SK-N-SH (cell line): ENCODE measurements around the gene GTPBP10. TPM values are rescaled to one million over a fixed set of nuclear protein-coding genes. Genes with fewer than 3 reads are reported as not detected.

Source experiments
- CTCF ChIA-PET: fragments of 300-600, 350-600 bp; formaldehyde crosslinking; extraction: SDS; loops from one replicate; lab custom pipeline; 2021; lab: Yijun Ruan, JAX
- POLR2A ChIA-PET: fragments of 350-600 bp; sonication (Branson Sonifier 250); formaldehyde crosslinking; extraction: SDS; loops from one replicate; lab custom pipeline; 2020; ENCODE audit warnings: antibody characterized with exemption, inconsistent platforms; lab: Yijun Ruan, JAX
- DNase-seq: peaks from one replicate; pipeline ENCODE4 v3.0.0; 2012
- H2AFZ ChIP-seq: fragments of 200-600 bp; sonication (generic); 2 replicates; pipeline ENCODE4 v1.8.1; 2016; ENCODE audit warnings: antibody characterized with exemption, mild to moderate bottlenecking, low read depth
- H3F3A ChIP-seq: fragments of 200-600 bp; sonication (generic); replicated peaks from 2 replicates; pipeline ENCODE3; 2016; ENCODE audit warnings: antibody characterized with exemption, mild to moderate bottlenecking; ENCODE audit not compliant: insufficient read depth
- H3K27ac ChIP-seq, 2 experiments: fragments of 200-500 bp in 1 of 2; fragments of 200-600 bp in 1 of 2; sonication (Bioruptor generic) in 1 of 2; sonication (generic), shearing (Covaris generic) in 1 of 2; 2 replicates each; pipeline versions ENCODE4 v1.5.1 to v1.6.1; 2014 to 2016; ENCODE audit warnings: low read depth in 2 of 2, inconsistent platforms in 1 of 2, low read length in 1 of 2, mild to moderate bottlenecking in 1 of 2, mixed read lengths in 1 of 2
- H3K27me3 ChIP-seq: fragments of 200-600 bp; sonication (generic), shearing (Covaris generic); 2 replicates; pipeline ENCODE4 v1.6.1; 2016; ENCODE audit warnings: mixed run types; ENCODE audit not compliant: insufficient read depth
- H3K36me3 ChIP-seq, 2 experiments: fragments of 200-500 bp in 1 of 2; fragments of 200-600 bp in 1 of 2; sonication (Bioruptor generic) in 1 of 2; sonication (generic) in 1 of 2; replicated peaks in 1 of 2; 2 replicates each; pipeline versions ENCODE3 to v1.5.1; 2014 to 2016; ENCODE audit warnings: low read length in 1 of 2, mild to moderate bottlenecking in 1 of 2; ENCODE audit not compliant: insufficient read depth in 2 of 2, control insufficient read depth in 1 of 2
- H3K4me1 ChIP-seq, 2 experiments: fragments of 200-500 bp in 1 of 2; fragments of 200-600 bp in 1 of 2; sonication (Bioruptor generic) in 1 of 2; sonication (generic), shearing (Covaris generic) in 1 of 2; 2 replicates each; pipeline versions ENCODE4 v1.5.1 to v1.6.1; 2014 to 2016; ENCODE audit warnings: low read depth in 1 of 2, low read length in 1 of 2, mixed run types in 1 of 2; ENCODE audit not compliant: insufficient read depth in 2 of 2, control insufficient read depth in 1 of 2
- H3K4me2 ChIP-seq: fragments of 200-600 bp; sonication (generic), shearing (Covaris generic); 2 replicates; pipeline ENCODE4 v1.6.1; 2017; ENCODE audit warnings: mixed run types
- H3K4me3 ChIP-seq, 2 experiments: fragments of 200-500 bp in 1 of 2; fragments of 200-600 bp in 1 of 2; sonication (Bioruptor generic) in 1 of 2; sonication (generic), shearing (Covaris generic) in 1 of 2; 2 replicates each; pipeline versions ENCODE4 v1.5.1 to v1.8.1; 2014 to 2016; ENCODE audit warnings: low read depth in 2 of 2, inconsistent platforms in 1 of 2, low read length in 1 of 2, mild to moderate bottlenecking in 1 of 2, mixed read lengths in 1 of 2, moderate library complexity in 1 of 2
- H3K79me2 ChIP-seq: fragments of 200-600 bp; sonication (generic); 2 replicates; pipeline ENCODE4 v1.8.1; 2017; ENCODE audit warnings: mild to moderate bottlenecking; ENCODE audit not compliant: insufficient read depth
- H3K9ac ChIP-seq: fragments of 200-600 bp; sonication (generic); 2 replicates; pipeline ENCODE4 v1.6.1; 2017; ENCODE audit warnings: mixed run types
- H3K9me2 ChIP-seq: fragments of 200-600 bp; sonication (generic); 2 replicates; pipeline ENCODE4 v1.6.1; 2017; ENCODE audit warnings: mixed run types
- H3K9me3 ChIP-seq: fragments of 200-600 bp; sonication (generic); 2 replicates; pipeline ENCODE4 v1.6.1; 2017; ENCODE audit warnings: mixed run types, mild to moderate bottlenecking, moderate library complexity
- H4K20me1 ChIP-seq: fragments of 200-600 bp; sonication (generic); 2 replicates; pipeline ENCODE4 v1.6.1; 2017; ENCODE audit warnings: mild to moderate bottlenecking, mixed run types; ENCODE audit not compliant: insufficient read depth
- CTCF ChIP-seq: fragments of 200-600 bp; sonication (generic); IDR thresholded peaks from 2 replicates; pipeline ENCODE4 v1.6.1; 2017; ENCODE audit warnings: antibody characterized with exemption, mild to moderate bottlenecking, moderate library complexity
- EP300 ChIP-seq, 2 experiments: IDR thresholded peaks; 2 replicates each; pipeline versions ENCODE4 v1.4.0 to v1.6.1; 2012; ENCODE audit warnings: borderline replicate concordance in 1 of 2, low read depth in 1 of 2, low read length in 1 of 2
- EZH2phosphoT487 ChIP-seq: fragments of 200-600 bp; sonication (generic); IDR thresholded peaks from 2 replicates; pipeline ENCODE4 v1.6.1; 2017; ENCODE audit warnings: low read depth, mixed run types, mild to moderate bottlenecking, antibody characterized with exemption, moderate library complexity, borderline replicate concordance
- FOSL2 ChIP-seq: IDR thresholded peaks from 2 replicates; pipeline ENCODE4 v1.4.0; 2012; ENCODE audit warnings: low read depth, mild to moderate bottlenecking, moderate library complexity, borderline replicate concordance
- FOXJ3 ChIP-seq: sonication (generic); formaldehyde crosslinking; IDR thresholded peaks from 2 replicates; pipeline ENCODE4 v1.5.1; 2020; ENCODE audit warnings: mild to moderate bottlenecking, missing genetic modification reagents
- FOXM1 ChIP-seq: IDR thresholded peaks from 2 replicates; pipeline ENCODE4 v1.4.0; 2012; ENCODE audit warnings: low read depth, mild to moderate bottlenecking
- GABPA ChIP-seq: IDR thresholded peaks from 2 replicates; pipeline ENCODE4 v1.4.0; 2012; ENCODE audit warnings: low read depth, mild to moderate bottlenecking
- GATA2 ChIP-seq: sonication (generic); formaldehyde crosslinking; IDR thresholded peaks from 2 replicates; pipeline ENCODE4 v1.5.0; 2020; ENCODE audit warnings: mild to moderate bottlenecking, missing genetic modification reagents
- IRF3 ChIP-seq: fragments of 150-350 bp; IDR thresholded peaks from 2 replicates; pipeline ENCODE4 v1.6.1; 2016; ENCODE audit warnings: mild to moderate bottlenecking, low read depth, low read length
- JUND ChIP-seq: IDR thresholded peaks from 2 replicates; pipeline ENCODE4 v1.4.0; 2012
- MXI1 ChIP-seq: IDR thresholded peaks from 2 replicates; pipeline ENCODE4 v1.6.1; 2012; ENCODE audit warnings: mild to moderate bottlenecking, low read depth, low read length, improper control_type of control experiment
- PBX3 ChIP-seq: IDR thresholded peaks from 2 replicates; pipeline ENCODE4; 2012
- POLR2AphosphoS5 ChIP-seq: IDR thresholded peaks from 2 replicates; pipeline ENCODE4 v1.6.1; 2012; ENCODE audit warnings: low read depth, low read length
- RAD21 ChIP-seq: IDR thresholded peaks from 2 replicates; pipeline ENCODE4 v1.6.1; 2012; ENCODE audit warnings: mild to moderate bottlenecking, low read length
- RCOR1 ChIP-seq: fragments of 150-350 bp; IDR thresholded peaks from 2 replicates; pipeline ENCODE4 v1.6.1; 2017; ENCODE audit warnings: antibody characterized with exemption, low read length
- REST ChIP-seq: IDR thresholded peaks from 2 replicates; pipeline ENCODE4 v1.6.1; 2012; ENCODE audit warnings: mild to moderate bottlenecking, low read depth, low read length, moderate library complexity
- RFX5 ChIP-seq: IDR thresholded peaks from 2 replicates; pipeline ENCODE4 v1.6.1; 2012; ENCODE audit warnings: mild to moderate bottlenecking, improper control_type of control experiment, low read length
- RXRA ChIP-seq: IDR thresholded peaks from 2 replicates; pipeline ENCODE4 v1.4.0; 2012; ENCODE audit warnings: low read depth, mild to moderate bottlenecking, borderline replicate concordance
- SMC3 ChIP-seq: IDR thresholded peaks from 2 replicates; pipeline ENCODE4 v1.6.1; 2012; ENCODE audit warnings: low read depth, low read length, improper control_type of control experiment
- TAF1 ChIP-seq: IDR thresholded peaks from 2 replicates; pipeline ENCODE4 v1.6.1; 2012; ENCODE audit warnings: low read depth, mild to moderate bottlenecking, low read length, moderate library complexity, borderline replicate concordance
- TCF12 ChIP-seq: IDR thresholded peaks from 2 replicates; pipeline ENCODE4 v1.4.0; 2012
- TEAD4 ChIP-seq: IDR thresholded peaks from 2 replicates; pipeline ENCODE4 v1.4.0; 2012; ENCODE audit warnings: mild to moderate bottlenecking, borderline replicate concordance; ENCODE audit not compliant: insufficient read depth
- USF1 ChIP-seq: IDR thresholded peaks from 2 replicates; pipeline ENCODE4 v1.4.0; 2012; ENCODE audit warnings: low read depth, borderline replicate concordance
- YY1 ChIP-seq: IDR thresholded peaks from 2 replicates; pipeline ENCODE4 v1.4.0; 2012; ENCODE audit warnings: low read depth, mild to moderate bottlenecking
- WGBS: methylation state at CpG from one replicate; pipeline ENCODE4 v1.1.6; 2017; ENCODE audit warnings: low lambda C conversion rate; 5-methylcytosine and 5-hydroxymethylcytosine counted together
- polyA plus RNA-seq, 3 experiments: library from polyadenylated mRNA; depleted of rRNA; stranded (reverse); fragments of >200 nt; gene quantifications; 2 replicates each; pipeline ENCODE4 v1.2.3, GENCODE V29; 2012

The GTPBP10 gene
- polyA plus RNA-seq (2012; rRNA removed) = 8.5 and 10.9 TPM in 2 replicates
- polyA plus RNA-seq (2012; cell fraction: cytosol; rRNA removed) = 14.6 and 24.2 TPM in 2 replicates
- 6.2 and 11.9 TPM in 2 replicates for polyA plus RNA-seq (2012; cell fraction: nucleus; rRNA removed)

GRCh38 chr7:90346336-90347125 is at the start of gene GTPBP10:
Gene GTPBP10 (plus strand): TSS chr7:90346716. CDS start chr7:90346742, 26 bp downstream.
- peak within 1 kb of the TSS; percentile 100 for H2AFZ ChIP-seq
- WGBS = 3% methylated on average over 37 of the region's 37 CpGs
- H3K9ac ChIP-seq = peak within 1 kb of the TSS; percentile 91
- no peaks in the 10 kb centered on the region for H4K20me1 ChIP-seq
- H3K9me2 ChIP-seq = no peaks in the 10 kb centered on the region
- H3K79me2 ChIP-seq = peaks cover 50% of the 10 kb centered on the region
- H3K36me3 ChIP-seq = peaks cover 0 to 4% of the 10 kb centered on the region in 2 experiments
- H3K4me2 ChIP-seq = peak within 1 kb of the TSS; percentile 84
- peak; percentile 96 for DNase-seq
- peak within 1 kb of the TSS; percentile 81 to 95 for H3K4me3 ChIP-seq
- peak within 1 kb of the TSS; percentile 74 to 89 for H3K27ac ChIP-seq
- H3F3A ChIP-seq = peaks cover 6% of the 10 kb centered on the region
- ChIA-PET POLR2A (interaction anchor here (1.0 kb wide), 1 partner anchor 43 kb away, joined by 4 read pairs; no protein-coding TSS in a partner anchor), CTCF (interaction anchor here (0.7 to 2.1 kb wide), 27 partner anchors 8 to 251 kb away, joined by 3 to 11 read pairs (median 4); partner anchors contain the start of genes CLDN12, FAM237B and STEAP2)
- H3K4me1 ChIP-seq = peaks cover 7 to 15% of the 10 kb centered on the region in 2 experiments; a peak in 3 of 4 replicates
- no peaks in the 10 kb centered on the region for H3K27me3 ChIP-seq
- H3K9me3 ChIP-seq = no peaks in the 10 kb centered on the region
- no peak for TF ChIP-seq FOXM1
- peak; percentile 77 for TF ChIP-seq GATA2 (CRISPR knock-in tag)
- peak; percentile 70; the same call in 1 of the 2 replicates for TF ChIP-seq RCOR1
- no peak for TF ChIP-seq EP300 (IDR thresholded peaks at IDR 0.05; ENCODE audit: borderline replicate concordance in 1 of 2, low read depth in 1 of 2, low read length in 1 of 2)
- TF ChIP-seq RAD21 = peak; percentile 51
- TF ChIP-seq JUND = no peak
- 0 out of 2 replicates have a peak, but pooled peaks have one; percentile 31 for TF ChIP-seq PBX3
- peak; percentile 74 for TF ChIP-seq GABPA
- TF ChIP-seq MXI1 = peak; percentile 98
- no peak for TF ChIP-seq EZH2phosphoT487
- TF ChIP-seq POLR2AphosphoS5 = peak; percentile 99
- TF ChIP-seq IRF3 = no peak
- peak; percentile 25; the same call in 1 of the 2 replicates for TF ChIP-seq USF1
- peak; percentile 49 for TF ChIP-seq SMC3
- peak; percentile 93 for TF ChIP-seq TAF1
- peak; percentile 66 for TF ChIP-seq FOXJ3 (CRISPR knock-in tag)
- no peak for TF ChIP-seq TEAD4
- TF ChIP-seq CTCF = peak; percentile 84
- TF ChIP-seq RFX5 = peak; percentile 73; the same call in 1 of the 2 replicates
- TF ChIP-seq REST = 0 out of 2 replicates have a peak, but pooled peaks have one; percentile 38
- TF ChIP-seq TCF12 = no peak
- no peak for TF ChIP-seq RXRA
- TF ChIP-seq YY1 = peak; percentile 77; the same call in 1 of the 2 replicates
- TF ChIP-seq FOSL2 = no peak
